RWPE1 (cell line): Measurements from ENCODE around the gene XRCC4.

Experiments
- CTCF ChIA-PET: fragments of 350-600 bp; sonication (Branson Sonifier 250); formaldehyde crosslinking; extraction: SDS; loops from one replicate; lab custom pipeline; 2021; lab: Yijun Ruan, JAX
- POLR2A ChIA-PET: fragments of 400-600 bp; formaldehyde crosslinking; extraction: SDS; loops from one replicate; lab custom pipeline; 2020; ENCODE audit warnings: antibody characterized with exemption; ENCODE audit not compliant: low non-redundant PET; lab: Yijun Ruan, JAX
- DNase-seq: peaks from one replicate; pipeline ENCODE4 v3.0.0; 2012; ENCODE audit warnings: low spot score
- H3K27ac ChIP-seq: fragments of 450-650 bp; 2 replicates; pipeline ENCODE4 v1.5.1; 2017
- CTCF ChIP-seq: fragments of 450-650 bp; conservative IDR thresholded peaks from 2 replicates; pipeline ENCODE4 v1.5.1; 2017; ENCODE audit warnings: low read depth, mild to moderate bottlenecking

Gene XRCC4

GRCh38 chr5:83082750-83083149, 5.4 kb downstream of the XRCC4 start:
- no peak for DNase-seq
- no peak overlapping the region for H3K27ac ChIP-seq
- no peak for TF ChIP-seq CTCF
- CTCF ChIA-PET = no interaction called here
- POLR2A ChIA-PET = no interaction called here

- no peak for DNase-seq
- POLR2A ChIA-PET = no interaction called here
- CTCF ChIA-PET = interaction anchor here (0.6 kb wide), 1 partner anchor 419 kb away, joined by 3 read pairs; no protein-coding TSS in a partner anchor
- H3K27ac ChIP-seq = no peak overlapping the region
- TF ChIP-seq CTCF = no peak
Measured at GRCh38 chr5:83084336-83084735, 7.0 kb downstream of the XRCC4 start.

GRCh38 chr5:83085106-83085505, 7.8 kb downstream of the XRCC4 start:
- TF ChIP-seq CTCF = no peak
- CTCF ChIA-PET = interaction anchor here (0.6 to 1.0 kb wide), 2 partner anchors 388 to 418 kb away, joined by 3 read pairs; no protein-coding TSS in a partner anchor
- no peak for DNase-seq
- POLR2A ChIA-PET = no interaction called here
- H3K27ac ChIP-seq = no peak overlapping the region

GRCh38 chr5:83090169-83090568, 12.8 kb downstream of the XRCC4 start:
- TF ChIP-seq CTCF = no peak
- ChIA-PET CTCF (interaction anchor here (0.7 to 1.2 kb wide), 2 partner anchors 16 to 518 kb away, joined by 4 read pairs; no protein-coding TSS in a partner anchor), POLR2A (no interaction called here)
- no peak overlapping the region for H3K27ac ChIP-seq
- no peak for DNase-seq

- ChIA-PET POLR2A (no interaction called here), CTCF (no interaction called here)
- DNase-seq = no peak
- TF ChIP-seq CTCF = no peak
- H3K27ac ChIP-seq = no peak overlapping the region
Measured at GRCh38 chr5:83092619-83093018, 15.3 kb downstream of the XRCC4 start.

- TF ChIP-seq CTCF = no peak
- no peak for DNase-seq
- H3K27ac ChIP-seq = no peak overlapping the region
- CTCF ChIA-PET = interaction anchor here (0.6 kb wide), 1 partner anchor 167 kb away, joined by 4 read pairs; no protein-coding TSS in a partner anchor
- POLR2A ChIA-PET = no interaction called here
Measured at GRCh38 chr5:83093692-83094091, 16.3 kb downstream of the XRCC4 start.
